GM23338 (cell line): ENCODE measurements around the gene DMRT3. TPM values are rescaled to one million over a fixed set of nuclear protein-coding genes. Genes with fewer than 3 reads are reported as not detected.

Experiments used
- ATAC-seq: fragments of 200-7000 bp; cut with Tn5 transposase; 3 replicates; pipeline ENCODE4 v1.9.1; 2020
- DNase-seq: peaks from one replicate; pipeline ENCODE4 v3.0.0-alpha.2; 2015; ENCODE audit warnings: low spot score
- H2AFZ ChIP-seq: fragments of 200-600 bp; sonication (generic); 2 replicates; pipeline ENCODE4 v1.8.0; 2016; ENCODE audit warnings: antibody characterized with exemption, mild to moderate bottlenecking, moderate library complexity
- H3F3A ChIP-seq: fragments of 200-600 bp; sonication (generic); replicated peaks from 2 replicates; pipeline ENCODE4 v1.8.0; 2017; ENCODE audit warnings: antibody characterized with exemption, mixed run types, low read depth
- H3K27ac ChIP-seq: fragments of 200-600 bp; sonication (generic); 2 replicates; pipeline ENCODE4 v1.6.1; 2016; ENCODE audit warnings: low read depth
- H3K27me3 ChIP-seq: fragments of 200-600 bp; sonication (generic); 2 replicates; pipeline ENCODE4 v1.8.0; 2016; ENCODE audit warnings: mild to moderate bottlenecking, mixed run types, moderate library complexity; ENCODE audit not compliant: insufficient read depth
- H3K36me3 ChIP-seq: fragments of 200-600 bp; sonication (generic); 2 replicates; pipeline ENCODE4 v1.8.0; 2016; ENCODE audit warnings: mild to moderate bottlenecking; ENCODE audit not compliant: insufficient read depth
- H3K4me1 ChIP-seq: fragments of 200-600 bp; sonication (generic); 2 replicates; pipeline ENCODE4 v1.8.0; 2016; ENCODE audit warnings: mild to moderate bottlenecking, moderate library complexity; ENCODE audit not compliant: insufficient read depth
- H3K4me2 ChIP-seq: fragments of 200-600 bp; sonication (generic); 2 replicates; pipeline ENCODE4 v1.7.1; 2017; ENCODE audit warnings: mixed run types
- H3K4me3 ChIP-seq: fragments of 200-600 bp; sonication (generic); 2 replicates; pipeline ENCODE4 v1.6.1; 2016; ENCODE audit warnings: mixed run types
- H3K79me2 ChIP-seq: fragments of 200-600 bp; sonication (generic); replicated peaks from 2 replicates; pipeline ENCODE4 v1.8.0; 2017; ENCODE audit warnings: mild to moderate bottlenecking; ENCODE audit not compliant: insufficient read depth
- H3K9me2 ChIP-seq: fragments of 200-600 bp; sonication (generic); 2 replicates; pipeline ENCODE4 v1.8.0; 2017; ENCODE audit not compliant: insufficient read depth
- H4K20me1 ChIP-seq: fragments of 200-600 bp; sonication (generic); replicated peaks from 2 replicates; pipeline ENCODE4 v1.8.0; 2017; ENCODE audit warnings: mild to moderate bottlenecking; ENCODE audit not compliant: insufficient read depth
- H3K27ac Mint-ChIP-seq: 2 replicates; pipeline ENCODE4 v1.8.0; 2020; ENCODE audit warnings: inconsistent platforms, mild to moderate bottlenecking, moderate library complexity, mixed read lengths
- H3K27me3 Mint-ChIP-seq: 3 replicates; pipeline ENCODE4 v1.8.0; 2022; ENCODE audit warnings: low read depth, mild to moderate bottlenecking, moderate library complexity, mixed read lengths, inconsistent platforms; ENCODE audit not compliant: insufficient read depth, poor library complexity
- H3K36me3 Mint-ChIP-seq: 3 replicates; pipeline ENCODE4 v1.8.0; 2021; ENCODE audit warnings: low read depth, mild to moderate bottlenecking, inconsistent platforms, moderate library complexity, mixed read lengths
- H3K4me1 Mint-ChIP-seq: 3 replicates; pipeline ENCODE4 v1.8.0; 2020; ENCODE audit warnings: mild to moderate bottlenecking, inconsistent platforms, mixed read lengths
- H3K4me3 Mint-ChIP-seq: 3 replicates; pipeline ENCODE4 v1.8.0; 2021; ENCODE audit warnings: moderate library complexity, mild to moderate bottlenecking, inconsistent platforms, mixed read lengths
- H3K9me3 Mint-ChIP-seq: 3 replicates; pipeline ENCODE4 v1.8.0; 2020; ENCODE audit warnings: moderate library complexity, mild to moderate bottlenecking, inconsistent platforms, mixed read lengths
- CTCF ChIP-seq, 2 experiments: fragments of 200-600 bp in 1 of 2; sonication (generic) in 1 of 2; conservative IDR thresholded peaks; 2 replicates each; pipeline versions ENCODE4 v1.5.1 to v1.6.1; 2016 to 2017; ENCODE audit warnings: antibody characterized with exemption in 2 of 2, low read depth in 2 of 2, mild to moderate bottlenecking in 2 of 2, moderate library complexity in 1 of 2
- ETS1 ChIP-seq: IDR thresholded peaks from 2 replicates; pipeline ENCODE4 v1.6.1; 2016; ENCODE audit warnings: antibody characterized with exemption
- EZH2 ChIP-seq: fragments of 200-600 bp; sonication (generic); IDR thresholded peaks from one replicate; pipeline ENCODE4 v1.8.0; 2017; ENCODE audit warnings: antibody characterized with exemption, mild to moderate bottlenecking, low read depth; ENCODE audit not compliant: unreplicated experiment
- EZH2phosphoT487 ChIP-seq: fragments of 200-600 bp; sonication (generic); IDR thresholded peaks from one replicate; pipeline ENCODE4 v1.8.1; 2018; ENCODE audit warnings: antibody characterized with exemption; ENCODE audit not compliant: unreplicated experiment
- JUNB ChIP-seq: IDR thresholded peaks from one replicate; pipeline ENCODE4 v1.6.1; 2016; ENCODE audit warnings: antibody characterized with exemption; ENCODE audit not compliant: unreplicated experiment
- NANOG ChIP-seq: IDR thresholded peaks from 2 replicates; pipeline ENCODE4 v1.6.1; 2016; ENCODE audit warnings: antibody characterized with exemption, borderline replicate concordance
- POLR2AphosphoS5 ChIP-seq: IDR thresholded peaks from 2 replicates; pipeline ENCODE4 v1.6.1; 2016; ENCODE audit warnings: antibody characterized with exemption, low read depth
- REST ChIP-seq: IDR thresholded peaks from one replicate; pipeline ENCODE4 v1.6.1; 2018; ENCODE audit warnings: antibody characterized with exemption; ENCODE audit not compliant: unreplicated experiment
- ZNF114 ChIP-seq: fragments of 250-450 bp; sonication (Bioruptor Pico); IDR thresholded peaks from 2 replicates; pipeline ENCODE4 v1.5.0; 2020; ENCODE audit warnings: mild to moderate bottlenecking, moderate library complexity
- ZNF331 ChIP-seq: fragments of 250-450 bp; sonication (Bioruptor Pico); IDR thresholded peaks from 2 replicates; pipeline ENCODE4 v1.5.0; 2020; ENCODE audit warnings: low read depth, mild to moderate bottlenecking, moderate library complexity
- long read RNA-seq: library from polyadenylated mRNA; unstranded; transcript quantifications from one replicate; pipeline ENCODE4 v2.0.0, GENCODE V29; 2020; ENCODE audit not compliant: unreplicated experiment
- polyA plus RNA-seq: library from polyadenylated mRNA; unstranded; fragments of >200 nt; fragmentation: Nextera tagmentation; extraction: Ambion mirVana; gene quantifications from 2 replicates; pipeline ENCODE4 v1.2.1, GENCODE V29; 2016
- total RNA-seq: library from RNA; depleted of rRNA; stranded (reverse); fragments of >200 nt; shearing (Covaris generic); gene quantifications from 2 replicates; pipeline ENCODE4 v1.2.3, GENCODE V29; 2014; rRNA removed

The DMRT3 gene
- total RNA-seq = not detected in 2 replicates
- not detected in 2 replicates for polyA plus RNA-seq
- long read RNA-seq = 0 reads

GRCh38 chr9:976258-976942 lies at the start of gene DMRT3:
DMRT3 (plus strand) TSS chr9:976655; CDS start chr9:977002, 347 bp downstream.
- H3K36me3 Mint-ChIP-seq = no peaks in the 10 kb centered on the region
- H3K36me3 ChIP-seq = no peaks in the 10 kb centered on the region
- H3K4me1 ChIP-seq = peaks cover 48% of the 10 kb centered on the region
- H3K4me2 ChIP-seq = peak within 1 kb of the TSS; percentile 91
- TF ChIP-seq EZH2phosphoT487 (peak; percentile 20), CTCF (conservative IDR thresholded peaks at IDR 0.05; ENCODE audit: low read depth in 2 of 2) (peak in 1 of 2 experiments; percentile 26; a peak in 2 of 4 replicates), EZH2 (no peak)
- no peak within 1 kb of the TSS for H3K27ac Mint-ChIP-seq
- H4K20me1 ChIP-seq = peaks cover 48% of the 10 kb centered on the region
- no peaks in the 10 kb centered on the region for H3K9me2 ChIP-seq
- no peaks in the 10 kb centered on the region for H3K79me2 ChIP-seq
- H3K4me3 ChIP-seq = peak within 1 kb of the TSS; percentile 70
- DNase-seq (peak; percentile 88), ATAC-seq (peak; percentile 18)
- H3K27ac ChIP-seq = no peak within 1 kb of the TSS
- peaks cover 92% of the 10 kb centered on the region for H3K27me3 Mint-ChIP-seq
- H3K4me3 Mint-ChIP-seq = peak within 1 kb of the TSS; percentile 67
- H3K27me3 ChIP-seq = peaks cover 100% of the 10 kb centered on the region
- H3K4me1 Mint-ChIP-seq = peaks cover 51% of the 10 kb centered on the region
- peak within 1 kb of the TSS; percentile 92 for H2AFZ ChIP-seq
- peaks cover 22% of the 10 kb centered on the region for H3F3A ChIP-seq
- no peaks in the 10 kb centered on the region; the same call in 2 of the 3 replicates for H3K9me3 Mint-ChIP-seq

GRCh38 chr9:926976-927375 lies 49.5 kb upstream of the DMRT3 start:
- Mint-ChIP-seq H3K9me3 (0 out of 3 replicates have a peak, but pooled peaks cover 2% of the 10 kb centered on the region), H3K4me3 (no peak overlapping the region), H3K36me3 (no peaks in the 10 kb centered on the region; the same call in 2 of the 3 replicates), H3K4me1 (0 out of 3 replicates have a peak, but pooled peaks cover 2% of the 10 kb centered on the region), H3K27me3 (peaks cover 7% of the 10 kb centered on the region), H3K27ac (no peak overlapping the region)
- no peak for ATAC-seq
- H3K79me2 ChIP-seq = no peaks in the 10 kb centered on the region
- no peaks in the 10 kb centered on the region for H3K4me1 ChIP-seq
- H3K27me3 ChIP-seq = no peaks in the 10 kb centered on the region
- no peak overlapping the region for H2AFZ ChIP-seq
- H3K4me3 ChIP-seq = no peak overlapping the region
- H3K4me2 ChIP-seq = no peak overlapping the region
- H3F3A ChIP-seq = no peaks in the 10 kb centered on the region
- no peaks in the 10 kb centered on the region for H3K36me3 ChIP-seq
- DNase-seq = no peak
- no peak overlapping the region for H3K27ac ChIP-seq
- no peaks in the 10 kb centered on the region for H4K20me1 ChIP-seq
- H3K9me2 ChIP-seq = no peaks in the 10 kb centered on the region
- TF ChIP-seq NANOG = no peak
- TF ChIP-seq CTCF (conservative IDR thresholded peaks at IDR 0.05; ENCODE audit: low read depth in 2 of 2) = no peak
- TF ChIP-seq POLR2AphosphoS5 = no peak
- no peak for TF ChIP-seq ETS1
- TF ChIP-seq ZNF114 (CRISPR knock-in tag) = no peak
- no peak for TF ChIP-seq EZH2phosphoT487
- no peak for TF ChIP-seq JUNB
- no peak for TF ChIP-seq ZNF331
- TF ChIP-seq REST = no peak
